Measurements from ENCODE around the gene MIR17HG. TPM values are rescaled to one million over a fixed set of nuclear protein-coding genes. Genes with fewer than 3 reads are reported as not detected.

The MIR17HG gene
- total RNA-seq, 2 donors from 2014 or later, result 3.0 to 6.2 TPM

DNA sequence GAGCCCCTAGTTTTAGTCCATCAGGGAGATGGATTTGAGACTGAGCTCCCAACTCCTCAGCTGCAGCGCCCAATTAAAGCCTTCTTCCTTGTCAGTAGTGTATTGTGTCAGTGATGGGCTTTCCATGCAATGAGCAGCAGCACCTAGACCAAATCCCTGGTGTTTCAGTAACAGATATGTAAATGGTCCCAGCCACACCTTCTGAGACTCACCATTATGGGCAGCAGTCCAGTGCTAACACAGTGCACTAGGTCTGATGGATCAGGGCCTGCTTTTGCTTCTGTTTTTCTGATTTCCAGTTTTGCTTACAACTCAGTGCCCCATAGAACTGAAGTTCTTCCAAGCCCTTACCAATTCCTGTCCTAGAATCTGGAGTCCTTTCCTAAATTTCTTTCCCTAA is 41.8 kb upstream of the MIR17HG start:
- no peak overlapping the region for H3K9ac ChIP-seq (ENCODE audit: low read depth in 2 of 2, low read length in 2 of 2)
- H3K27ac ChIP-seq, result no peak overlapping the region
- no peaks in the 10 kb centered on the region for H3K36me3 ChIP-seq
- TF ChIP-seq CTCF (IDR thresholded peaks at IDR 0.05), result no peak
- intact Hi-C loops (cut with DNase I), result no loop called here
- no peaks in the 10 kb centered on the region for H3K4me1 ChIP-seq
- no peak for DNase-seq
- H3K27me3 ChIP-seq, result no peaks in the 10 kb centered on the region
- no peak overlapping the region for H3K4me3 ChIP-seq
- no peaks in the 10 kb centered on the region for H3K9me3 ChIP-seq

DNA sequence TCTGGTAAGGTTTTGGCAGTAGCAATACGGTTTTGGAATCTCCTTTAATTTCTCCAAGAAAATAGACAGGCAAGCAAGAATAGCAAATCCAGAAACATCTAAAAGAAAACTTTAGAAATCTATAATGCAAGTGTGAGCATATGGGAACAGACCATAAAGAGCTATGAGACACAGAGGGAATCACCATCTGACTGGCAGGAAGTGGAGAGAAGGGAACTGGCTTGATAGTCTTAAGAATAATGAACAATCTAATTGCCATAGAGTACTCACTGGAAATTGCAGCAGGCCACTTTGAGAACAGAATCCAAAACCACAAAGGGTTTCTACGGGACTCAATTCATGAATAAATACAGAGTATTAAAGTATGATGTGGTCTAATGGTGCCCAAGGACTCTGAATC is 39.6 kb upstream of the MIR17HG start:
- Histone ChIP-seq H3K27ac (no peak overlapping the region), H3K4me3 (no peak overlapping the region), H3K36me3 (no peaks in the 10 kb centered on the region), H3K4me1 (peaks cover 3% of the 10 kb centered on the region), H3K9me3 (no peaks in the 10 kb centered on the region), H3K27me3 (no peaks in the 10 kb centered on the region), H3K9ac (ENCODE audit: low read depth in 2 of 2, low read length in 2 of 2) (no peak overlapping the region)
- DNase-seq, result no peak
- no peak for TF ChIP-seq CTCF (IDR thresholded peaks at IDR 0.05)
- intact Hi-C loops (cut with DNase I), result no loop called here

GRCh38 chr13:91308299-91308698 is 39.2 kb upstream of the MIR17HG start:
- H3K36me3 ChIP-seq, result no peaks in the 10 kb centered on the region
- H3K9ac ChIP-seq (ENCODE audit: low read depth in 2 of 2, low read length in 2 of 2), result no peak overlapping the region
- peaks cover 3% of the 10 kb centered on the region for H3K4me1 ChIP-seq
- H3K27me3 ChIP-seq, result no peaks in the 10 kb centered on the region
- no peak for DNase-seq
- H3K9me3 ChIP-seq, result no peaks in the 10 kb centered on the region
- no peak overlapping the region for H3K4me3 ChIP-seq
- intact Hi-C loops (cut with DNase I), result no loop called here
- no peak overlapping the region for H3K27ac ChIP-seq
- TF ChIP-seq CTCF (IDR thresholded peaks at IDR 0.05), result no peak

DNA sequence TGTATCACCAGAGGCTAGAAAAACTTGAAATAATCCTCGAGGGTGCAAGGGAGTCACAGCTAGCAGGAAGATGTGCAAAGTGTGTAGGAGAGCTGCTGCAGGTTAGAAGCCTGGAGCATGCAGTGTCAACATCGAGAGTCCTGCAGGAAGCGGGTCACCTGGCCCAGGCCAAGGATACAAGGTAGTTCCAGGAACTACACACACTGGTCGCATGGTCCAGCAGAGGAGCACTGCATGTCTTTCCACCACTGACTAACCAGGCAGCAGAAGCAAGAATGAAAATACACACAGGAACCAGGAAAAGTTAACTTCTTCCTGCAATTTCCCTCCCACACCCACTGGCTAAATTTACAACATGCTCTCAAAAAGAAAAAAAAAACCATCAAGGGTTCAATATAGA is 36.0 kb upstream of the MIR17HG start:
- H3K9ac ChIP-seq (ENCODE audit: low read depth in 2 of 2, low read length in 2 of 2), result no peak overlapping the region
- no peaks in the 10 kb centered on the region for H3K27me3 ChIP-seq
- no peak overlapping the region for H3K4me3 ChIP-seq
- H3K36me3 ChIP-seq, result no peaks in the 10 kb centered on the region
- no peaks in the 10 kb centered on the region for H3K9me3 ChIP-seq
- TF ChIP-seq CTCF (IDR thresholded peaks at IDR 0.05), result no peak
- DNase-seq, result peak; percentile 49
- H3K27ac ChIP-seq, result no peak overlapping the region
- H3K4me1 ChIP-seq, result peaks cover 3% of the 10 kb centered on the region
- intact Hi-C loops (cut with DNase I), result no loop called here

DNA sequence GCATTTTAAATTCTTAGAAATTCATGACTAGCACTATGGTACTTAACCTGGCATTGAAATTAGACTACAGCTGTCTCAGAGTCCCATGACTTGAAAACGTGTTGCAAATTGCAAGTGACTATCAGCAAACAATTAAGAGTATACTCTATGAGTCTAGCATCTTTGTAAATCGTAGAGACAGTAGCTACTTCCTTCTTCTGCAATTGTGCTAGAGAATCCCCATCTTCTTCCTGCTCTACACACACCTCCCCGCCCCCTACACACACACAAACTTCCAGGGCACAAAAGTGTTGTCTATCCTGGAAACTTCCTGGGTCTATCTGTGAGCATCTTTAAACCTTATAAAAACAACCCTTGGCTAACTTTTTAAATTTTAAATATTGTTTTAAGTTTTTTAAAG is 35.2 kb upstream of the MIR17HG start:
- no peak for DNase-seq
- no peaks in the 10 kb centered on the region for H3K36me3 ChIP-seq
- peaks cover 3% of the 10 kb centered on the region for H3K4me1 ChIP-seq
- no peaks in the 10 kb centered on the region for H3K9me3 ChIP-seq
- no peak overlapping the region for H3K9ac ChIP-seq (ENCODE audit: low read depth in 2 of 2, low read length in 2 of 2)
- H3K27me3 ChIP-seq, result no peaks in the 10 kb centered on the region
- H3K27ac ChIP-seq, result no peak overlapping the region
- intact Hi-C loops (cut with DNase I), result no loop called here
- no peak for TF ChIP-seq CTCF (IDR thresholded peaks at IDR 0.05)
- H3K4me3 ChIP-seq, result no peak overlapping the region

GRCh38 chr13:91313103-91313502 is 34.4 kb upstream of the MIR17HG start:
- Histone ChIP-seq H3K4me3 (no peak overlapping the region), H3K9ac (ENCODE audit: low read depth in 2 of 2, low read length in 2 of 2) (no peak overlapping the region), H3K27me3 (no peaks in the 10 kb centered on the region), H3K36me3 (no peaks in the 10 kb centered on the region), H3K9me3 (no peaks in the 10 kb centered on the region), H3K27ac (no peak overlapping the region), H3K4me1 (peaks cover 3% of the 10 kb centered on the region)
- intact Hi-C loops (cut with DNase I), result no loop called here
- TF ChIP-seq CTCF (IDR thresholded peaks at IDR 0.05), result peak; percentile 20
- no peak for DNase-seq

Measured in colonic mucosa (tissue), 4 donors.